Trophoblast cell (in vitro differentiated cells and primary cell): ENCODE measurements around the gene COQ9.
A peak's percentile ranks its signal among the peaks of the same experiment; 100 is the strongest.

Source experiments
- DNase-seq, 2 donors: peaks; one replicate each; pipeline ENCODE4 v3.0.0-alpha.2; 2016
- H2AFZ ChIP-seq: 2 replicates; pipeline ENCODE4 v1.6.1; 2013; ENCODE audit warnings: low read length, moderate library complexity, mild to moderate bottlenecking; ENCODE audit not compliant: insufficient read depth, poor library complexity
- H2AK5ac ChIP-seq: 2 replicates; pipeline ENCODE4 v1.6.1; 2013; ENCODE audit warnings: mild to moderate bottlenecking, low read length
- H2BK120ac ChIP-seq: 2 replicates; pipeline ENCODE4 v1.6.1; 2013; ENCODE audit warnings: low read length, mild to moderate bottlenecking, moderate library complexity; ENCODE audit not compliant: insufficient read depth, poor library complexity
- H2BK12ac ChIP-seq: 2 replicates; pipeline ENCODE4 v1.6.1; 2013; ENCODE audit warnings: mild to moderate bottlenecking, low read length, moderate library complexity
- H2BK5ac ChIP-seq: 2 replicates; pipeline ENCODE4 v1.6.1; 2013; ENCODE audit warnings: low read length, low read depth, moderate library complexity, mild to moderate bottlenecking; ENCODE audit not compliant: poor library complexity
- H3K14ac ChIP-seq: 2 replicates; pipeline ENCODE4 v1.6.1; 2013; ENCODE audit warnings: mild to moderate bottlenecking, low read length
- H3K18ac ChIP-seq: 2 replicates; pipeline ENCODE4 v1.6.1; 2013; ENCODE audit warnings: mild to moderate bottlenecking, low read length
- H3K23ac ChIP-seq: 2 replicates; pipeline ENCODE4 v1.6.1; 2013; ENCODE audit warnings: low read length
- H3K27ac ChIP-seq: 2 replicates; pipeline ENCODE4 v1.5.1; 2013; ENCODE audit warnings: low read depth, mild to moderate bottlenecking, inconsistent platforms, low read length, moderate library complexity
- H3K27me3 ChIP-seq: 2 replicates; pipeline ENCODE4 v1.6.1; 2013; ENCODE audit warnings: inconsistent platforms, mild to moderate bottlenecking, low read length, moderate library complexity; ENCODE audit not compliant: insufficient read depth
- H3K36me3 ChIP-seq, 2 experiments: 1 replicate in 1 of 2; 2 replicates in 1 of 2; pipeline ENCODE4 v1.6.1; 2013; ENCODE audit warnings: low read length in 2 of 2, mild to moderate bottlenecking in 2 of 2, moderate library complexity in 1 of 2; ENCODE audit not compliant: insufficient read depth in 2 of 2, control insufficient read depth in 1 of 2
- H3K4ac ChIP-seq: 2 replicates; pipeline ENCODE4 v1.6.1; 2013; ENCODE audit warnings: low read depth, mild to moderate bottlenecking, low read length, moderate library complexity
- H3K4me1 ChIP-seq, 2 experiments: 1 replicate in 1 of 2; 2 replicates in 1 of 2; pipeline ENCODE4 v1.6.1; 2013; ENCODE audit warnings: low read length in 2 of 2, mild to moderate bottlenecking in 2 of 2, moderate library complexity in 1 of 2; ENCODE audit not compliant: insufficient read depth in 2 of 2, control insufficient read depth in 1 of 2
- H3K4me2 ChIP-seq: 2 replicates; pipeline ENCODE4 v1.6.1; 2013; ENCODE audit warnings: inconsistent platforms, mild to moderate bottlenecking, low read length, moderate library complexity
- H3K4me3 ChIP-seq: 2 replicates; pipeline ENCODE4 v1.5.1; 2013; ENCODE audit warnings: mild to moderate bottlenecking, low read depth, low read length, inconsistent platforms
- H3K79me1 ChIP-seq: one replicate; pipeline ENCODE4 v1.6.1; 2013; ENCODE audit warnings: low read length
- H3K79me2 ChIP-seq: 2 replicates; pipeline ENCODE4 v1.6.1; 2013; ENCODE audit warnings: low read length, mild to moderate bottlenecking; ENCODE audit not compliant: control insufficient read depth, insufficient read depth, poor library complexity
- H3K9ac ChIP-seq: 2 replicates; pipeline ENCODE4 v1.6.1; 2013; ENCODE audit warnings: mild to moderate bottlenecking, low read length
- H3K9me3 ChIP-seq: 2 replicates; pipeline ENCODE4 v1.6.1; 2013; ENCODE audit warnings: low read depth, mild to moderate bottlenecking, control low read depth, inconsistent platforms, low read length; ENCODE audit not compliant: insufficient read depth
- H4K12ac ChIP-seq: 2 replicates; pipeline ENCODE4 v1.6.1; 2013; ENCODE audit warnings: low read depth, mild to moderate bottlenecking, low read length, moderate library complexity
- H4K8ac ChIP-seq: 2 replicates; pipeline ENCODE4 v1.6.1; 2013; ENCODE audit warnings: low read depth, mild to moderate bottlenecking, low read length, moderate library complexity
- H4K91ac ChIP-seq: one replicate; pipeline ENCODE4 v1.6.1; 2013; ENCODE audit warnings: low read depth, mild to moderate bottlenecking, low read length, moderate library complexity
- WGBS: extraction: QIAGEN DNeasy Blood & Tissue Kit; methylation state at CpG from one replicate; pipeline ENCODE4 v1.1.7; 2013; ENCODE audit warnings: missing lambda C conversion rate; ENCODE audit not compliant: insufficient read length, insufficient coverage; ENCODE audit errors: extremely low coverage; 5-methylcytosine and 5-hydroxymethylcytosine counted together

The COQ9 gene

DNA sequence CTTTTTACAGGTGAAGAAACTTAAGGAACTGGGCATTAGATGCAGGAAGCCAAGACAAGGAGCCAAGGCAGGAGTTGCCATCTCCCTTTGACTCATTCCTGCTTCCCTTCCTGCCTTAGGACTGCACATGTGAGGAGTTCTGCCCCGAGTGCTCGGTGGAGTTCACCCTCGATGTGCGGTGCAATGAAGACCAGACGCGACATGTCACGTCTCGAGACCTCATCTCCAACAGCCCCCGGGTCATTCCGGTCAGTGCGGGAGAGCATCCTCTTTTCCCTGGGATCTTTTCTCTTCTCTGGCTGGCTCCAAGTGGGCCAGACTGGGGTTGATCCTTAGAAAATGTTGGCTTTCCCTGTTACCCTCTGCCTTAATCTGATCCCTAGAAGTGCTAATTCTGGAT is 21.8 kb downstream of the COQ9 start:
- Histone ChIP-seq H3K23ac (no peak overlapping the region), H2BK12ac (no peak overlapping the region), H2BK5ac (no peak overlapping the region), H3K36me3 (peaks cover 62 to 81% of the 10 kb centered on the region in 2 experiments), H3K18ac (no peak overlapping the region), H3K27me3 (no peaks in the 10 kb centered on the region), H3K4me2 (no peak overlapping the region), H3K9ac (no peak overlapping the region), H3K14ac (no peak overlapping the region), H4K91ac (no peak overlapping the region), H2AFZ (no peak overlapping the region), H2BK120ac (no peak overlapping the region), H3K79me2 (no peaks in the 10 kb centered on the region), H4K12ac (no peak overlapping the region), H3K9me3 (no peaks in the 10 kb centered on the region), H3K4ac (no peak overlapping the region), H2AK5ac (no peak overlapping the region), H3K4me1 (peaks cover 3 to 5% of the 10 kb centered on the region in 2 experiments), H3K4me3 (no peak overlapping the region), H3K27ac (no peak overlapping the region), H3K79me1 (peaks cover 6% of the 10 kb centered on the region), H4K8ac (no peak overlapping the region)
- DNase-seq, result no peak
- no CpG with 5 or more reads among the region's 11 CpGs for WGBS

DNA sequence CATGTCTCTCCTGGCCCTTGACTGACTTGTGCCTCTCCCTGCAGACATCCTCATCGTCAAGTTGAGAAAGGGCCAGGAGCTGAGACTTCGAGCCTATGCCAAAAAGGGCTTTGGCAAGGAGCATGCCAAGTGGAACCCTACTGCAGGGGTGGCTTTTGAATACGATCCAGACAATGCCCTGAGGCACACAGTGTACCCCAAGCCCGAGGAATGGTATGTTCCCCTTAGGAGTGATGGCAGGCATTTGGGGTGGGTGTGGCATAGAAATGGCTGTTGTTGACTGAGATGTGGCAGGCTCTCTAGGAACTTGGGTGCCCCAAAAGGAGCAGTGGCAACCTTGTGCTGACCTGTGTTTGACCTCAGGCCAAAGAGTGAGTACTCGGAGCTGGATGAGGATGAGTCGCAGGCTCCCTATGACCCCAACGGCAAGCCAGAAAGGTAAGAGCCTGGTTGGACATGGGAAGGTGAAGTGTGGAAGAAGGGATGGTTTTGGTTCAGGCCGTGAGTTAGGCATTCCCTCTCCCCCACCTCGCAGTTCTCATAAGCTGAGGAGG is 22.7 kb downstream of the COQ9 start:
- H4K91ac ChIP-seq, result no peak overlapping the region
- no peaks in the 10 kb centered on the region for H3K27me3 ChIP-seq
- peaks cover 3 to 5% of the 10 kb centered on the region in 2 experiments for H3K4me1 ChIP-seq
- H3K9me3 ChIP-seq, result no peaks in the 10 kb centered on the region
- H2BK12ac ChIP-seq, result no peak overlapping the region
- H3K4ac ChIP-seq, result no peak overlapping the region
- no peak overlapping the region for H3K9ac ChIP-seq
- H3K36me3 ChIP-seq, result peaks cover 65 to 82% of the 10 kb centered on the region in 2 experiments
- peak overlapping the region; percentile 35 for H3K27ac ChIP-seq
- H3K79me2 ChIP-seq, result no peaks in the 10 kb centered on the region
- no peak overlapping the region for H3K14ac ChIP-seq
- H2BK120ac ChIP-seq, result no peak overlapping the region
- H4K12ac ChIP-seq, result no peak overlapping the region
- H2BK5ac ChIP-seq, result no peak overlapping the region
- no peak overlapping the region for H3K4me2 ChIP-seq
- no peak overlapping the region for H2AK5ac ChIP-seq
- no peak overlapping the region for H2AFZ ChIP-seq
- H3K79me1 ChIP-seq, result peaks cover 6% of the 10 kb centered on the region
- WGBS, result no CpG with 5 or more reads among the region's 9 CpGs
- no peak for DNase-seq
- H4K8ac ChIP-seq, result no peak overlapping the region
- no peak overlapping the region for H3K18ac ChIP-seq
- H3K23ac ChIP-seq, result no peak overlapping the region
- no peak overlapping the region for H3K4me3 ChIP-seq

- H2AFZ ChIP-seq, result no peak overlapping the region
- no peak overlapping the region for H3K23ac ChIP-seq
- H3K27me3 ChIP-seq, result no peaks in the 10 kb centered on the region
- H3K9me3 ChIP-seq, result no peaks in the 10 kb centered on the region
- WGBS, result no CpG with 5 or more reads among the region's 6 CpGs
- H3K9ac ChIP-seq, result no peak overlapping the region
- H3K4me1 ChIP-seq, result peaks cover 7 to 10% of the 10 kb centered on the region in 2 experiments
- peaks cover 9% of the 10 kb centered on the region for H3K79me1 ChIP-seq
- no peaks in the 10 kb centered on the region for H3K79me2 ChIP-seq
- no peak overlapping the region for H2AK5ac ChIP-seq
- H2BK12ac ChIP-seq, result no peak overlapping the region
- H3K4ac ChIP-seq, result no peak overlapping the region
- no peak overlapping the region for H4K8ac ChIP-seq
- peak overlapping the region; percentile 35 for H3K27ac ChIP-seq
- no peak overlapping the region for H3K4me3 ChIP-seq
- H3K18ac ChIP-seq, result no peak overlapping the region
- H3K14ac ChIP-seq, result no peak overlapping the region
- no peak overlapping the region for H4K91ac ChIP-seq
- H3K36me3 ChIP-seq, result peaks cover 70 to 83% of the 10 kb centered on the region in 2 experiments
- H2BK5ac ChIP-seq, result no peak overlapping the region
- H4K12ac ChIP-seq, result no peak overlapping the region
- DNase-seq, result no peak
- no peak overlapping the region for H2BK120ac ChIP-seq
- H3K4me2 ChIP-seq, result no peak overlapping the region
These were observed 23.4 kb downstream of the COQ9 start for GRCh38 chr16:57470711-57471110.

- peaks cover 71 to 83% of the 10 kb centered on the region in 2 experiments for H3K36me3 ChIP-seq
- no CpG with 5 or more reads among the region's 1 CpG for WGBS
- no peak overlapping the region for H4K8ac ChIP-seq
- DNase-seq, result no peak
- H3K4ac ChIP-seq, result no peak overlapping the region
- H3K23ac ChIP-seq, result no peak overlapping the region
- no peak overlapping the region for H3K4me2 ChIP-seq
- no peaks in the 10 kb centered on the region for H3K79me2 ChIP-seq
- H2BK120ac ChIP-seq, result no peak overlapping the region
- H2BK5ac ChIP-seq, result no peak overlapping the region
- H3K27me3 ChIP-seq, result no peaks in the 10 kb centered on the region
- H2BK12ac ChIP-seq, result no peak overlapping the region
- H3K79me1 ChIP-seq, result peaks cover 12% of the 10 kb centered on the region
- H3K18ac ChIP-seq, result no peak overlapping the region
- no peak overlapping the region for H4K91ac ChIP-seq
- no peak overlapping the region for H3K4me3 ChIP-seq
- no peaks in the 10 kb centered on the region for H3K9me3 ChIP-seq
- H3K9ac ChIP-seq, result no peak overlapping the region
- no peak overlapping the region for H3K14ac ChIP-seq
- H3K4me1 ChIP-seq, result peaks cover 12 to 15% of the 10 kb centered on the region in 2 experiments
- H4K12ac ChIP-seq, result no peak overlapping the region
- peak overlapping the region; percentile 7 for H3K27ac ChIP-seq
- no peak overlapping the region for H2AFZ ChIP-seq
- no peak overlapping the region for H2AK5ac ChIP-seq
These were observed 23.9 kb downstream of the COQ9 start for GRCh38 chr16:57471209-57471608.
